Gastrocnemius medialis (tissue), 4 donors: Measurements from ENCODE around the gene ZNF521.

Experiments used
- POLR2A ChIP-seq, 2 donors: fragments of 450-650 bp; IDR thresholded peaks; one replicate each; pipeline ENCODE4 v1.6.1; 2017; ENCODE audit warnings: antibody characterized with exemption in 2 of 2, mild to moderate bottlenecking in 2 of 2, moderate library complexity in 2 of 2
- TF ChIP-seq, protein P1 (sequence below), 5 experiments: fragments of 450-650 bp in 3 of 5; fragments of 200-600 bp in 2 of 5; sonication (generic) in 2 of 5; IDR thresholded peaks in 4 of 5; conservative IDR thresholded peaks in 1 of 5; 1 replicate in 4 of 5; 2 replicates in 1 of 5; pipeline ENCODE4 v1.5.1; 2016 to 2019; ENCODE audit warnings: antibody characterized with exemption in 5 of 5, mild to moderate bottlenecking in 3 of 5, moderate library complexity in 3 of 5

GRCh38 chr18:25278394-25278793 lies 73.6 kb downstream of the ZNF521 start:
- no peak for TF ChIP-seq POLR2A (IDR thresholded peaks at IDR 0.05)
- TF ChIP-seq, protein P1, sequence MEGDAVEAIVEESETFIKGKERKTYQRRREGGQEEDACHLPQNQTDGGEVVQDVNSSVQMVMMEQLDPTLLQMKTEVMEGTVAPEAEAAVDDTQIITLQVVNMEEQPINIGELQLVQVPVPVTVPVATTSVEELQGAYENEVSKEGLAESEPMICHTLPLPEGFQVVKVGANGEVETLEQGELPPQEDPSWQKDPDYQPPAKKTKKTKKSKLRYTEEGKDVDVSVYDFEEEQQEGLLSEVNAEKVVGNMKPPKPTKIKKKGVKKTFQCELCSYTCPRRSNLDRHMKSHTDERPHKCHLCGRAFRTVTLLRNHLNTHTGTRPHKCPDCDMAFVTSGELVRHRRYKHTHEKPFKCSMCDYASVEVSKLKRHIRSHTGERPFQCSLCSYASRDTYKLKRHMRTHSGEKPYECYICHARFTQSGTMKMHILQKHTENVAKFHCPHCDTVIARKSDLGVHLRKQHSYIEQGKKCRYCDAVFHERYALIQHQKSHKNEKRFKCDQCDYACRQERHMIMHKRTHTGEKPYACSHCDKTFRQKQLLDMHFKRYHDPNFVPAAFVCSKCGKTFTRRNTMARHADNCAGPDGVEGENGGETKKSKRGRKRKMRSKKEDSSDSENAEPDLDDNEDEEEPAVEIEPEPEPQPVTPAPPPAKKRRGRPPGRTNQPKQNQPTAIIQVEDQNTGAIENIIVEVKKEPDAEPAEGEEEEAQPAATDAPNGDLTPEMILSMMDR (IDR thresholded peaks at IDR 0.05 in 4 of 5, conservative IDR thresholded peaks at IDR 0.05 in 1 of 5): no peak
